ENCODE data around the gene CD68.

The CD68 gene, protein sequence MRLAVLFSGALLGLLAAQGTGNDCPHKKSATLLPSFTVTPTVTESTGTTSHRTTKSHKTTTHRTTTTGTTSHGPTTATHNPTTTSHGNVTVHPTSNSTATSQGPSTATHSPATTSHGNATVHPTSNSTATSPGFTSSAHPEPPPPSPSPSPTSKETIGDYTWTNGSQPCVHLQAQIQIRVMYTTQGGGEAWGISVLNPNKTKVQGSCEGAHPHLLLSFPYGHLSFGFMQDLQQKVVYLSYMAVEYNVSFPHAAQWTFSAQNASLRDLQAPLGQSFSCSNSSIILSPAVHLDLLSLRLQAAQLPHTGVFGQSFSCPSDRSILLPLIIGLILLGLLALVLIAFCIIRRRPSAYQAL

GRCh38 chr17:7579001-7579833 lies at the start of gene CD68:
TSS of gene CD68 (plus strand) at chr17:7579638. CDS start at chr17:7579678, 40 bp downstream.
- no peak for DNase-seq (ENCODE audit: low read depth in 2 of 2, low spot score in 1 of 2)

GRCh38 chr17:7530023-7530900 lies 49.2 kb upstream of the CD68 start:
- no peak for DNase-seq (ENCODE audit: low read depth in 2 of 2, low spot score in 1 of 2)

GRCh38 chr17:7538050-7538449 lies 41.4 kb upstream of the CD68 start:
- no peak for DNase-seq (ENCODE audit: low read depth in 2 of 2, low spot score in 1 of 2)

GRCh38 chr17:7538891-7539545 lies 40.4 kb upstream of the CD68 start:
- no peak for DNase-seq (ENCODE audit: low read depth in 2 of 2, low spot score in 1 of 2)

DNA sequence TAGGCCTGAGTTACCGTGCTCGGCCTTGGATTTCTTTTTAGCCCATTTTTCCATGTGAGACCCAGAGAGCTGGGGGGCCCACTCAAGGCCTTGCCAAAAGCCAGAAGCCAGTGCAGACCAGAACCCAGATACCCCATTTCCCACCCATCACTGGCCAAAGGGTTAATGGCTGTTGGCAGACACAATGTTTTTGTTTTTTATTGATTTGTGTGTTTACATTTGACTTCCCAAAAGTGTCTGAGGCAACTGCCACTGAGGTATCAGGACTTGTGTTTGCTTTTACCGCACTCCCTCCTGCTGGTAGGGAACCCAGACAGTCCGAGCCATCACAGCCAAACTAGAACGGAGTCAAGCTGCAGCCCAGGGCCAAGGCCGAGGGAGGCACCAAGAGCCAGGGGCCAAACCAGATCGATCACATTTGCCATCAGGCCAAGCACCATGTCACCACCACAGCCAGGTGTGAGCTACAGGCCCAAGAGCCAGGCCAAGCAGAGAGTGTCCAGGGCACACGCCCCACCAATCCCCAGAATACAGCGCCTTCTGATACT lies 38.3 kb upstream of the CD68 start:
- no peak for DNase-seq (ENCODE audit: low read depth in 2 of 2, low spot score in 1 of 2)

DNA sequence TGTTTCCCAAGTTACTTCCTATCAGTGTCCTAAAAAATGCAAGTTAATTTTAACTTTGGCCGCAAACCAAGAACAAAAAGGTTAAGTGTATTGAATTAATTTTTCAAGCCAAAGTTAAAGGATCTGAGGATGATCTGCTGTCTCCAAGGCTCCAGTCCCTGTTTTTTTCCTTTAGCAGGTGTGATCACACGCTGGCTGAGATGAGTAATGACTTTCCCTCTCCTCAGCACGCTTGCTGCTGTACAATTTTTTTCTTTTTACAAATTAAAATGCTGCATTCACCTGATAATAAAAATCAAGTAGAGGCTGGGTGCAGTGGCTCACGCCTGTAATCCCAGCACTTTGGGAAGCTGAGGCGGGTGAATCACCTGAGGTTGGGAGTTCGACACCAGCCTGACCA lies 34.5 kb upstream of the CD68 start:
- DNase-seq (ENCODE audit: low read depth in 2 of 2, low spot score in 1 of 2): no peak

- no peak for DNase-seq (ENCODE audit: low read depth in 2 of 2, low spot score in 1 of 2)
Measured at GRCh38 chr17:7548585-7549400, 30.6 kb upstream of the CD68 start, which contains the start of gene TNFSF12. TSS of gene TNFSF12 (plus strand) at chr17:7549058. CDS start at chr17:7549154, 96 bp downstream.

DNA sequence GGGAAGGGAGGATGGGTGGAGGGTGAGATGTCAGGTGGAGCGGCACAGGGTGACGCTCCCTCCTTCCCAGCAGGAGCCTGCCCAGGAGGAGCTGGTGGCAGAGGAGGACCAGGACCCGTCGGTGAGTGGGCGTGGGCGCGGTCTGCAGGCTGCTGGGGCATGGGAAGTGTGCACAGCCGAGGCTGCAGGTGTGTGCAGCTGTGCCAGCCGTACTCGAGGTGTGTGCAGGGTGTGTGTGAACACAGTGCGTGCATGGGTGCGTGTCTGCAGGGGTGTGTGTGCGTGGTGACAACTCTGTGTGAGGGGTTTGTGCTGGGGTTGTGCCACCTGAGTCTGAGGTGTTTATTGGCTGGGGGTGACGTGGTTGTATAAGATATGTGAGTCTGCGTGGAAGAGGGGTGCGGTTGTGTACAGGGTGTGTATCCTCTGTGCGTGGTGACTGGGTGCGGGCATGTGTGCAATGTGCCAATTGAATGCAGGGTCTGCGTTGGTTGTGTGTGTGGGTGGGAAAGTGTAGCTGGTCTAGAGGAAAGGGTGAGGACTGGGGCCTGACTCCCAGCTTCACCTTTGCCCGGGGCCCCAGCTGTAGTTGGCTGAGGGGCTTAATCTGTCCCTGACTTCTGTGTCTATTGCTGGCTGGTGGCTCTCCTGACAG lies 29.9 kb upstream of the CD68 start:
- DNase-seq (ENCODE audit: low read depth in 2 of 2, low spot score in 1 of 2): no peak

- no peak for DNase-seq (ENCODE audit: low read depth in 2 of 2, low spot score in 1 of 2)
Measured at GRCh38 chr17:7550344-7550743, 29.1 kb upstream of the CD68 start.

DNA sequence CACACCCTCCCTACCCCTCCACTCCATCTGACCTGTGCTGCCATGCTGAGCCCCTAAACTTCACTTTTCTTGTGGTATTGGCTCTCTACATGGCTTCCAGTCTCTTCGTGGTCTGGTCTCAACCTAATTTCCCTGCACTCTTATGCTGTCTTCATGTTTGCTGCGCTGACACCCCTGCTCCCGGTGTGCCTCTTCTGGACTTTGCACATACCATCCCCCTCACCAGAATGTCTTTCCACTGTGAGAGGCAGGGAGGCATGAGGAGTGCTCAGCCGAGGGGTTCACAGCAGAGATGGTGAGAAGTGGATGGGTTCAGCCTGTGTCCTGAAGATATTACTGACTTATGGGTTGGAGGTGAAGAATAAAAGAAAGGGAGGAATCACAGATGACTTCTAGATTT lies 28.0 kb upstream of the CD68 start:
- no peak for DNase-seq (ENCODE audit: low read depth in 2 of 2, low spot score in 1 of 2)

DNA sequence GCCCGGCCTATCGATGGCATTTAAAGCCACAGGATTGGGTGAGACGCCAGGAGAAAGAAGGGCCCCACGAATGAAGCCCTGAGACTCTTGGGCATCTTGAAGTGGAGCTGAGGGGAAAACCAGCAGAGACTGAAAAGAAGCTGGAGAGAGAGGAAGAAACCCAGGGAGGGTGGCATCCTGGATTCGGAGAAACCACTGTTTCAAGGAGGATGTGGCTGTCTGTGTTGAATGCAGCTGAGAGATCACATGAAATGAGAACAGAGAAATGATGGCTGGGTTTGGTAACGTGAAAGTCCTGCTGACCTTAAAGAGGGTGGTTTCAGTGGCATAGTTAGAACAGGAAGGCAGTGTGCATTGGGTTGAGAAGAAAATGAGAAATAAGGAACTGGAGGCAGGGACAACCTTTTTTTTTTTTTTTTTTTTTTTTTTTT lies 26.8 kb upstream of the CD68 start:
- DNase-seq (ENCODE audit: low read depth in 2 of 2, low spot score in 1 of 2): no peak

DNA sequence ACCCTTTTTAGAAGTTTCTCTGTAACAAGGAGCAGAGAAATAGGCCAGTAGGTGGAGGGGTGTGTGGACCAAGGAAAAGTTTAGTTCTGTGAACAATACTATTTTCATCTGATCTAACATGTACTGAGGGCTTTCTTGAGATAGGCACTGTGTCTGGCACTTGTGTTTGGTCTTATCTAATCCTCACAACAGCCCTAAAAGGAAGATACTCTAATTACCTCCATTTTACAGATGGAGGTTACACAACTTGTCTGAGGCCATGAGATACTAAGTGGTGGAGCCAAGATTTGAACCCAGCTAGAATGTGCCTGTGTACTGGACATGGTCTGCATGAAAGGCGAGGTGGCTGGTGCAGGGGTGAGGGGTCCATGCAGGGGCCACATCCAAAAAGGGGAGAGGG lies 26.1 kb upstream of the CD68 start:
- no peak for DNase-seq (ENCODE audit: low read depth in 2 of 2, low spot score in 1 of 2)

GRCh38 chr17:7555320-7555948 lies 24.0 kb upstream of the CD68 start:
- DNase-seq (ENCODE audit: low read depth in 2 of 2, low spot score in 1 of 2): no peak

- DNase-seq (ENCODE audit: low read depth in 2 of 2, low spot score in 1 of 2): no peak
Measured at GRCh38 chr17:7556627-7557026, 22.8 kb upstream of the CD68 start.

DNA sequence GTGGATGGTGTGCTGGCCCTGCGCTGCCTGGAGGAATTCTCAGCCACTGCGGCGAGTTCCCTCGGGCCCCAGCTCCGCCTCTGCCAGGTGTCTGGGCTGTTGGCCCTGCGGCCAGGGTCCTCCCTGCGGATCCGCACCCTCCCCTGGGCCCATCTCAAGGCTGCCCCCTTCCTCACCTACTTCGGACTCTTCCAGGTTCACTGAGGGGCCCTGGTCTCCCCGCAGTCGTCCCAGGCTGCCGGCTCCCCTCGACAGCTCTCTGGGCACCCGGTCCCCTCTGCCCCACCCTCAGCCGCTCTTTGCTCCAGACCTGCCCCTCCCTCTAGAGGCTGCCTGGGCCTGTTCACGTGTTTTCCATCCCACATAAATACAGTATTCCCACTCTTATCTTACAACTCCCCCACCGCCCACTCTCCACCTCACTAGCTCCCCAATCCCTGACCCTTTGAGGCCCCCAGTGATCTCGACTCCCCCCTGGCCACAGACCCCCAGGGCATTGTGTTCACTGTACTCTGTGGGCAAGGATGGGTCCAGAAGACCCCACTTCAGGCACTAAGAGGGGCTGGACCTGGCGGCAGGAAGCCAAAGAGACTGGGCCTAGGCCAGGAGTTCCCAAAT lies 22.2 kb upstream of the CD68 start:
- no peak for DNase-seq (ENCODE audit: low read depth in 2 of 2, low spot score in 1 of 2)

DNA sequence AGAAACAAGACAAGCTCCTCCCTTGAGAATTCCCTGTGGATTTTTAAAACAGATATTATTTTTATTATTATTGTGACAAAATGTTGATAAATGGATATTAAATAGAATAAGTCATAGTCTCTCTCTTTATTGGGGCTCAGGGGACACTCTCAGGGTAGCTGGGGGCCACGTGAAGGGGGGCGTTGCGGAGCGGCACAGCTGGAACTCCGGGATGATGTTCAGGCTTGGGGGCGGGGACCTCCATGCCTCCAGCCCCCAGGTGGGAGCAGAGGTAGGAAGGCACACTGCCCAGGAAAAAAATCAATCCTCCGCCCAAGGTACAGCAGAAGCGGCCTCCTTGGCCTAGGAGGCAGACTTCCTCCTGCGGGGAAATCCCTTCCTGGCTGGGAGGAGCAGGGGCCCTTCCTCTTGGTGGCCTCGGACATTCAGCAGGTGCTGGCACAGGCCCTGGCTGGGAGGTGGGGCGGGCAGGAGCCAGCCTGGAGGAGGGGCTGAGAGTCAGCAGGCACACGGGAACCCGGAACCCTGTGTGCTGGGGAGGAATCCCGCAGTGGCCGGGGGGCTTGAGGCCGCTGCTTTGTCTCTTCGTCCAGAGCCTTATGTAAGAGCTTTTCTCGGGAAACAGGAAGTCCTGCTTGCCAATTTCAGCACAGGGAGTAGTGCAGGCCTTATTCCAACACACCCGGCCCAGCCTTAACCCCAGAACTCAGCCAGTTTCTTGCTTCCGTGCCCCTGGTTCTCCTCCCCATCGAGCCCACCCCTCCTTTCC lies 21.5 kb upstream of the CD68 start:
- no peak for DNase-seq (ENCODE audit: low read depth in 2 of 2, low spot score in 1 of 2)

GRCh38 chr17:7558544-7559319 lies 20.7 kb upstream of the CD68 start, which contains the start of gene TNFSF13:
TSS of gene TNFSF13 (plus strand) at chr17:7558750. CDS start at chr17:7559040, 290 bp downstream.
- DNase-seq (ENCODE audit: low read depth in 2 of 2, low spot score in 1 of 2): no peak

Measured in stimulated activated CD8-positive, alpha-beta memory T cell treated with anti-CD3 and anti-CD28 coated beads, Interleukin-4, amount 100 ng/mL, for 1 hour (primary cell).